ENCODE measurements around the gene PLEKHG4B. TPM values are rescaled to one million over a fixed set of nuclear protein-coding genes. Genes with fewer than 3 reads are reported as not detected.

PLEKHG4B gene
- total RNA-seq, 1 experiment from 2014 or later, result 0.02 TPM

DNA sequence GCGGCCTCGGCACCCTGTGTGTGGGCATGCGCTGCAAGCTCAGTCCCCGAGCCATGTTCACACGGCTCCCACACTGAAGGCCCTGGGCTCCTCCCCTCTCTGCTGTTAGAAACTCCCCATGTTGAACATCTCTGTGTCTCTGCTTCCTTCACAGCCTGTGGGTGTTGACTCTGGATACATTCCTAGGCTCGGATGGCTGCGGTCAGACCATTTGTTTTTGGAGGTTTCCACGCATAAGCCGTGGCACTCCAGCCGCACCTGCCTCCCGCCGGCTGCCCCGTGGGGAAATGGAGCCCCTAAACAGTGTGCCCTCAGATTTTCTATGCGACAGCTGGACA lies 68.2 kb downstream of the PLEKHG4B start:
- Histone ChIP-seq H3K79me2 (ENCODE audit: insufficient read depth, low read length) (no peaks in the 10 kb centered on the region), H3K9me2 (ENCODE audit: insufficient read depth) (no peaks in the 10 kb centered on the region), H3K9ac (ENCODE audit: low read length) (no peak overlapping the region), H3K27me3 (ENCODE audit: insufficient read depth, low read length) (no peaks in the 10 kb centered on the region), H4K20me1 (ENCODE audit: insufficient read depth) (no peaks in the 10 kb centered on the region), H3K4me2 (ENCODE audit: low read length) (no peak overlapping the region), H3K9me3 (ENCODE audit: control insufficient read depth in 1 of 2, insufficient read depth in 1 of 2, low read depth in 1 of 2, low read length in 2 of 2) (no peaks in the 10 kb centered on the region), H3K4me3 (replicated peaks in 1 of 2; ENCODE audit: low read depth in 1 of 2, low read length in 2 of 2) (no peak overlapping the region), H2AFZ (ENCODE audit: low read depth, low read length, poor library complexity, severe bottlenecking) (no peak overlapping the region), H3K4me1 (ENCODE audit: control insufficient read depth in 1 of 2, insufficient read depth in 2 of 2, low read length in 2 of 2) (no peaks in the 10 kb centered on the region), H3K27ac (ENCODE audit: low read depth, low read length) (no peak overlapping the region), H3K36me3 (ENCODE audit: control insufficient read depth in 1 of 2, insufficient read depth in 2 of 2, low read length in 2 of 2) (no peaks in the 10 kb centered on the region)
- ATAC-seq (no peak), DNase-seq (ENCODE audit: low read depth, low spot score) (no peak)
- BruUV-seq (replicated peaks), result no TSS peak
- intact Hi-C loops (cut with micrococcal nuclease), result no loop called here
- ChIA-PET CTCF (no interaction called here), POLR2A (no interaction called here), RAD21 (ENCODE audit: low non-redundant PET in 1 of 2, low total read pairs in 2 of 2, uncharacterized antibody in 2 of 2, unreplicated experiment in 2 of 2) (no interaction called here)
- TF ChIP-seq, protein P1, sequence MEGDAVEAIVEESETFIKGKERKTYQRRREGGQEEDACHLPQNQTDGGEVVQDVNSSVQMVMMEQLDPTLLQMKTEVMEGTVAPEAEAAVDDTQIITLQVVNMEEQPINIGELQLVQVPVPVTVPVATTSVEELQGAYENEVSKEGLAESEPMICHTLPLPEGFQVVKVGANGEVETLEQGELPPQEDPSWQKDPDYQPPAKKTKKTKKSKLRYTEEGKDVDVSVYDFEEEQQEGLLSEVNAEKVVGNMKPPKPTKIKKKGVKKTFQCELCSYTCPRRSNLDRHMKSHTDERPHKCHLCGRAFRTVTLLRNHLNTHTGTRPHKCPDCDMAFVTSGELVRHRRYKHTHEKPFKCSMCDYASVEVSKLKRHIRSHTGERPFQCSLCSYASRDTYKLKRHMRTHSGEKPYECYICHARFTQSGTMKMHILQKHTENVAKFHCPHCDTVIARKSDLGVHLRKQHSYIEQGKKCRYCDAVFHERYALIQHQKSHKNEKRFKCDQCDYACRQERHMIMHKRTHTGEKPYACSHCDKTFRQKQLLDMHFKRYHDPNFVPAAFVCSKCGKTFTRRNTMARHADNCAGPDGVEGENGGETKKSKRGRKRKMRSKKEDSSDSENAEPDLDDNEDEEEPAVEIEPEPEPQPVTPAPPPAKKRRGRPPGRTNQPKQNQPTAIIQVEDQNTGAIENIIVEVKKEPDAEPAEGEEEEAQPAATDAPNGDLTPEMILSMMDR (IDR thresholded peaks at IDR 0.05 in 2 of 3, conservative IDR thresholded peaks at IDR 0.05 in 1 of 3; ENCODE audit: borderline replicate concordance in 1 of 3, insufficient read depth in 1 of 3, low read depth in 2 of 3, low read length in 2 of 3), result no peak
- TF ChIP-seq JUND (IDR thresholded peaks at IDR 0.05) (no peak), ZNF274 (IDR thresholded peaks at IDR 0.05; ENCODE audit: low read depth, low read length) (no peak), EZH2phosphoT487 (IDR thresholded peaks at IDR 0.05; ENCODE audit: borderline replicate concordance) (no peak), EGR1 (IDR thresholded peaks at IDR 0.05; ENCODE audit: low read depth) (no peak), CEBPB (IDR thresholded peaks at IDR 0.05; ENCODE audit: low read depth) (no peak), CBX3 (IDR thresholded peaks at IDR 0.05; ENCODE audit: low read depth) (no peak), SRF (IDR thresholded peaks at IDR 0.05; ENCODE audit: low read depth) (no peak)

GRCh38 chr5:160921-161802 lies 69.2 kb downstream of the PLEKHG4B start:
- CTCF ChIA-PET, result no interaction called here
- Histone ChIP-seq H2AFZ (ENCODE audit: low read depth, low read length, poor library complexity, severe bottlenecking) (no peak overlapping the region), H3K27ac (ENCODE audit: low read depth, low read length) (no peak overlapping the region), H3K9me3 (ENCODE audit: control insufficient read depth in 1 of 2, insufficient read depth in 1 of 2, low read depth in 1 of 2, low read length in 2 of 2) (no peaks in the 10 kb centered on the region), H3K4me1 (ENCODE audit: control insufficient read depth in 1 of 2, insufficient read depth in 2 of 2, low read length in 2 of 2) (no peaks in the 10 kb centered on the region), H3K4me2 (ENCODE audit: low read length) (no peak overlapping the region), H3K36me3 (ENCODE audit: control insufficient read depth in 1 of 2, insufficient read depth in 2 of 2, low read length in 2 of 2) (no peaks in the 10 kb centered on the region), H3K4me3 (replicated peaks in 1 of 2; ENCODE audit: low read depth in 1 of 2, low read length in 2 of 2) (no peak overlapping the region), H3K79me2 (ENCODE audit: insufficient read depth, low read length) (no peaks in the 10 kb centered on the region), H4K20me1 (ENCODE audit: insufficient read depth) (no peaks in the 10 kb centered on the region), H3K27me3 (ENCODE audit: insufficient read depth, low read length) (no peaks in the 10 kb centered on the region), H3K9ac (ENCODE audit: low read length) (no peak overlapping the region), H3K9me2 (ENCODE audit: insufficient read depth) (no peaks in the 10 kb centered on the region)
- DNase-seq (ENCODE audit: low read depth, low spot score) (no peak), ATAC-seq (no peak)
- intact Hi-C loops (cut with micrococcal nuclease), result no loop called here
- BruUV-seq (replicated peaks), result no TSS peak
- POLR2A ChIA-PET, result no interaction called here
- RAD21 ChIA-PET (ENCODE audit: low non-redundant PET in 1 of 2, low total read pairs in 2 of 2, uncharacterized antibody in 2 of 2, unreplicated experiment in 2 of 2), result no interaction called here
- TF ChIP-seq SP1 (IDR thresholded peaks at IDR 0.05; ENCODE audit: low read depth) (no peak), TCF7L2 (IDR thresholded peaks at IDR 0.05; ENCODE audit: borderline replicate concordance, extremely low read depth, insufficient read depth, insufficient read length) (no peak), SRF (IDR thresholded peaks at IDR 0.05; ENCODE audit: low read depth) (no peak), ATF3 (IDR thresholded peaks at IDR 0.05) (no peak)
- TF ChIP-seq, protein P1 (IDR thresholded peaks at IDR 0.05 in 2 of 3, conservative IDR thresholded peaks at IDR 0.05 in 1 of 3; ENCODE audit: borderline replicate concordance in 1 of 3, insufficient read depth in 1 of 3, low read depth in 2 of 3, low read length in 2 of 3), result no peak
- TF ChIP-seq, protein P2, sequence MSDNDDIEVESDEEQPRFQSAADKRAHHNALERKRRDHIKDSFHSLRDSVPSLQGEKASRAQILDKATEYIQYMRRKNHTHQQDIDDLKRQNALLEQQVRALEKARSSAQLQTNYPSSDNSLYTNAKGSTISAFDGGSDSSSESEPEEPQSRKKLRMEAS (IDR thresholded peaks at IDR 0.05), result no peak

All from HCT116 (cell line).